ACC112 (cell line): ENCODE data around the gene FGGY.
"Not testable (repeated sequence)": the region's sequence is repeated elsewhere in the genome, so short reads cannot be mapped to it uniquely, and the experiment has no call there.

ENCODE experiments used
- H2AFZ ChIP-seq: fragments of 200-600 bp; sonication (generic); one replicate; pipeline ENCODE4 v1.6.0; 2017; ENCODE audit warnings: antibody characterized with exemption, low read length; ENCODE audit not compliant: unreplicated experiment
- H3K27ac ChIP-seq: fragments of 200-600 bp; sonication (generic); 2 replicates; pipeline ENCODE4 v1.5.1; 2014; ENCODE audit warnings: low read depth, mild to moderate bottlenecking, antibody characterized with exemption, low read length, moderate library complexity
- H3K27me3 ChIP-seq: fragments of 200-600 bp; sonication (generic); 2 replicates; pipeline ENCODE4 v1.6.1; 2014; ENCODE audit warnings: mild to moderate bottlenecking, antibody characterized with exemption, low read length, moderate library complexity, mixed read lengths; ENCODE audit not compliant: insufficient read depth
- H3K36me3 ChIP-seq: fragments of 200-600 bp; sonication (generic); 2 replicates; pipeline ENCODE4 v1.6.1; 2016; ENCODE audit warnings: mild to moderate bottlenecking, antibody characterized with exemption, low read length, moderate library complexity, mixed read lengths; ENCODE audit not compliant: insufficient read depth
- H3K4me1 ChIP-seq: fragments of 200-600 bp; sonication (generic); one replicate; pipeline ENCODE4 v1.6.1; 2016; ENCODE audit warnings: low read length, mixed read lengths; ENCODE audit not compliant: insufficient read depth, unreplicated experiment, control insufficient read depth
- H3K4me3 ChIP-seq: fragments of 200-600 bp; sonication (generic); 2 replicates; pipeline ENCODE4 v1.5.1; 2014; ENCODE audit warnings: mild to moderate bottlenecking, low read depth, low read length
- H3K79me2 ChIP-seq: fragments of 200-600 bp; sonication (generic); one replicate; pipeline ENCODE4 v1.6.0; 2016; ENCODE audit warnings: low read length; ENCODE audit not compliant: control insufficient read depth, unreplicated experiment, insufficient read depth

The FGGY gene

DNA sequence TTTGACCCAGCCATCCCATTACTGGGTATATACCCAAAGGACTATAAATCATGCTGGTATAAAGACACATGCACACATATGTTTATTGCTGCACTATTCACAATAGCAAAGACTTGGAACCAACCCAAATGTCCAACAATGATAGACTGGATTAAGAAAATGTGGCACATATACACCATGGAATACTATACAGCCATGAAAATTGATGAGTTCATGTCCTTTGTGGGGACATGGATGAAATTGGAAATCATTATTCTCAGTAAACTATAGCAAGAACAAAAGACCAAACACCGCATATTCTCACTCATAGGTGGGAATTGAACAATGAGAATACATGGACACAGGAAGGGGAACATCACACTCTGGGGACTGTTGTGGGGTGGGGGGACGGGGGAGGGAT is 295.5 kb downstream of the FGGY start:
- H3K79me2 ChIP-seq, H3K36me3 ChIP-seq, H3K27ac ChIP-seq, H3K27me3 ChIP-seq, H2AFZ ChIP-seq, H3K4me3 ChIP-seq: not testable (repeated sequence)
- H3K4me1 ChIP-seq, result peaks cover 13% of the 10 kb centered on the region

DNA sequence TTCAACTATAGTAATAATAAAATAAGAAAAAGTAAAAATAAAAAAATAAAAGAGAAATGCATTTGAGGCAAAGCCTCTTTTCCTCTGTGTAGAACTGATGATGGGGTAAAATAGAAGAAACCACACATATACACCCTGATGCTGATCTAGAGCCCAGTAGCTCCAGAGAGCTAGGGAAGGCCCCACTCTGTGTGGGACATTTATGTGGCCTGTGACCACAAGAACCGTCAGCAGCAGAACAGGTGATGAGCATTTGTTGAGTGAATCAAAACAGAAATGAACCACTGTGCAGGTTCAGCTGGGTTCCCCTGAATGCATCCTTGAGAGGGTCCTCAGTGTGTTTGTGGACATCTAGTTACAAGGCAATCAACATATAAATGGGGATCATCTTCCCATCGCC is 296.0 kb downstream of the FGGY start:
- Histone ChIP-seq H2AFZ (no peak overlapping the region), H3K79me2 (no peaks in the 10 kb centered on the region), H3K27me3 (no peaks in the 10 kb centered on the region), H3K27ac (no peak overlapping the region), H3K4me3 (no peak overlapping the region), H3K36me3 (no peaks in the 10 kb centered on the region), H3K4me1 (peaks cover 13% of the 10 kb centered on the region)

DNA sequence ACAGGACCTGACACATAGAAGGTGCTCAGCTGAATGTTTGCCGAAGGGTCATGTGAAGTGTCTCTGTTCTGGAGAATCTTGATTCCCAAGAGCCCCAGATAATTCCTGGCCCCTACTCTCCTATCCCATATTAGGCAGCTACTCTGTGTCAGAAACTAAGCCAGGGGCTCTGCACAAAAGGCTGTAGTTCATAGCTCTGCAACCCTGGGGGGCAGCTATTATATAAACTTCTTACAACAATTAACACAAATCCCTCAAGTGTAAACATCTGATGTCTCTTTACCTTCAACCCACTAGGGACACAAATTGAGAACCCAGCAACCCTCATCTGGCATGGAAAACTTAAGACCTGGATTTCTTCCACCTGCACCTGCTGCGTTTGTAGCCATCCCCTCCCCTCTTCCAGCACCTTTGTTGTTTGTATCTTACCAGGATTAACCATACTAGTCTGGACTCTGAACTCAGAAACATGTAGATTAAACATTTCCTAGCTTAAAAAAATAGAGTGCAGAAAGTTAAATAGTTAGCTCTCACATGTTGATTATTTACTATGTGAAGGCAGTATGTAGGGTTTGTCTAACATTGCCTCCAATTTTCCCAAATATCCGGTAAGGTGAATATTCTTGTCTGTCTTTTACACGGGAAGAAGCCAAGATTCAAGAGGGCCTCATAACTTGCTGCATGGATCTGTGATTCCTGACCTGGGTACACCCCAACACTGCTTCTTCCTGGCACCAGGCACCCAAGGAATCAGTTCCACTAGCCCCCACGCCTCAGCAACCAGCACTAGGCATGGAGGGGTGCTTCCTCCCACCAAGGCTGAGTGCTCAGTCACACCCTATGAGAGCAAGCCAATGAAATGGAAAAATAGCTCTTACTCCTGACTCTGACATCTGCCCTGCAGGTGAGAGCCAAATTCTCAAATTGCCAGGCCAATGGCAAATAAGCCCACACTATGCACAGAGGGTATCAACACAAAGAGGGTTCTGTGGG is 297.2 kb downstream of the FGGY start:
- Histone ChIP-seq H3K27me3 (no peaks in the 10 kb centered on the region), H3K27ac (no peak overlapping the region), H3K79me2 (no peaks in the 10 kb centered on the region), H3K4me1 (peaks cover 13% of the 10 kb centered on the region), H3K36me3 (no peaks in the 10 kb centered on the region), H2AFZ (no peak overlapping the region), H3K4me3 (no peak overlapping the region)

DNA sequence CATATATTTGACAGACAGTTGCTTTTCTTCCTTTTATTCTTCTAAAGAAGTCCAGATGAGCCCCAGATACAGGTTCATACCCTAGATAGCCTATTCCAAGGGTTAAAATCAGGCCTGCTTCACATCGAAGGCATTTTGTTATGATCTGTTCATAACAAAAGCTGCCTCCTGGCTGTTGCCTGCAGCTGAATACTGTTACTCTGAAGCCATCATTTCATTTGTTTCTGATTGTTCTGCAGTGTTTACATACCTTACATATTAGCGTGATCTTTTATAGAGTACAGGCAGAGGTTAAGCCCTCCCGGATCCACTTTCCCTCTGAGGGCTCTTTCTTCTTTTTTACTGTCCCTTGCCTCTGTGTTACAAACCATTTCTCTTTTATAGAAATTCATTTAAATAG is 298.9 kb downstream of the FGGY start:
- Histone ChIP-seq H3K36me3 (no peaks in the 10 kb centered on the region), H3K79me2 (no peaks in the 10 kb centered on the region), H2AFZ (peak overlapping the region; percentile 39), H3K27ac (peak overlapping the region; percentile 71), H3K4me3 (no peak overlapping the region), H3K4me1 (peaks cover 13% of the 10 kb centered on the region), H3K27me3 (no peaks in the 10 kb centered on the region)

DNA sequence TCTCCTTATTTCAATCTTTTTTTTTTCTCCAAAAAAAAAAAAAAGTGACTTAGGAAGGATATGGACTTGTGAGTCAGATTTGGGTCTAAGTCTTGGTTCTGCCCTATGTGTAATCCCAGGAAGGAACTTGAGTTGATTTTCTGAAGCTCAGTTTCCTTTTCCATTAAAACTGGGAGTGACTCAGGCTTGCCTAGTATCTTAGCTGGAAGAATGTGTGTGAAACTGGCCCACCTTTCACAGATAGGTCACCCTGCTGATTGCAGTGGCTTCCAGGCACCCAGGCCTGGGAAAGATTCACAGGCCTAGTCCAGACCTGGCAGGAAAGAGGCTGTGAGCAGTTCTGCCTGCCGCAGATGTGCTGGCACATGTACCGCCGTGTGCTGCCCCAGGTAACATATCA is 299.5 kb downstream of the FGGY start:
- Histone ChIP-seq H3K4me3 (no peak overlapping the region), H2AFZ (no peak overlapping the region), H3K36me3 (no peaks in the 10 kb centered on the region), H3K27ac (peak overlapping the region; percentile 71), H3K4me1 (peaks cover 13% of the 10 kb centered on the region), H3K27me3 (no peaks in the 10 kb centered on the region), H3K79me2 (no peaks in the 10 kb centered on the region)

DNA sequence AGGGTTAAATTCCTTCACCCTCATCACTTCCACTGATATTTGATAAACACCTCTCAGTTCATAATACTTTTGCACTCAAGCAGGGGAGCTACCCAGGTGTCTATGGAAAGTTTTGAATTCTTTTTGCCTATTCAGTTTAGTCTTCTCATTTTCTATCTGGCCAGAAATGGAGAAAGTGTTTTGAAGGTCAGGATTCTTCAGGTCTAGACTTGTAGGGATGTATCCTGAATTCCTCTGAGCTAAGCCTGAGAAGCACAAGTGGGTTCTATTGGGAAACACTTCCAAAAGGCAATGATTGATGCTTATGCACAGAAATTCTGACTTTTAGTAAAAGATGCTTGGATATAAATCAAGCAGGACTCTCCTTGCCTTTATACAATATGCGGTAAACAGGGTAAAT is 300.1 kb downstream of the FGGY start:
- H3K27ac ChIP-seq, result peak overlapping the region; percentile 71
- H3K36me3 ChIP-seq, result no peaks in the 10 kb centered on the region
- peaks cover 13% of the 10 kb centered on the region for H3K4me1 ChIP-seq
- H3K27me3 ChIP-seq, result no peaks in the 10 kb centered on the region
- H3K79me2 ChIP-seq, result no peaks in the 10 kb centered on the region
- no peak overlapping the region for H3K4me3 ChIP-seq
- H2AFZ ChIP-seq, result no peak overlapping the region

DNA sequence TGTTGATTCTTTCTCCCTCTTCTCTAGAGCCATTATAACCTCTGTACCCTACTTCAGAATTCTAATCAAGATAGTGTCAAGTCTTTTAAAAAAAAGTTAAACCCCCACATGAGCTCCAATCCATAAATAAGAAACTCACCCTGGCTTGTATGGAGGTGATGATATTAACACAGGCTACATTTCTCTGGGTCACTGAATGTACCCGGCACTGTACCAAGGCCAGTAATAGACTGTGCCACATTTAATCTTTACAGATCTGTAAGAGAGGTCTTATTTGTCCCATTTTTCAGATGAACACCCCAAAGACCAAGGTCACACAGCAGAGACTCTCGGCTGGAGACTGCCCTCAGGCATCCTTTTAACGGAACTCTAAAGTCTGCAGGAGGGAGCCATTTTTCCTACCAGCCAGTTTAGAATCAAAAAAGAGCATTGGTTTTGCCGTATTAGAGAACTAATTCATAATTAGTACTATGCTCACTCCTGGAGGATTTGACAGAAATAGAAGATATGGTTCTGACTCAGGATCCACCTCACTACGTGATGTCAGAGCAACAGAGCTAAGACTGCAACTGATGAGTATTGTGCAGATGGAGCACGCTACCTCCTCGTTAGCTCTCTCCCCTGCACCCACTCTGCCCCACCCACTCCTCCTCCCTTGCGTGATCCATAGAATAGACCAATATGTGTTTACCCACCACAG is 300.7 kb downstream of the FGGY start:
- H2AFZ ChIP-seq, result no peak overlapping the region
- H3K79me2 ChIP-seq, result no peaks in the 10 kb centered on the region
- H3K36me3 ChIP-seq, result no peaks in the 10 kb centered on the region
- H3K4me1 ChIP-seq, result peaks cover 13% of the 10 kb centered on the region
- no peaks in the 10 kb centered on the region for H3K27me3 ChIP-seq
- H3K27ac ChIP-seq, result no peak overlapping the region
- no peak overlapping the region for H3K4me3 ChIP-seq

DNA sequence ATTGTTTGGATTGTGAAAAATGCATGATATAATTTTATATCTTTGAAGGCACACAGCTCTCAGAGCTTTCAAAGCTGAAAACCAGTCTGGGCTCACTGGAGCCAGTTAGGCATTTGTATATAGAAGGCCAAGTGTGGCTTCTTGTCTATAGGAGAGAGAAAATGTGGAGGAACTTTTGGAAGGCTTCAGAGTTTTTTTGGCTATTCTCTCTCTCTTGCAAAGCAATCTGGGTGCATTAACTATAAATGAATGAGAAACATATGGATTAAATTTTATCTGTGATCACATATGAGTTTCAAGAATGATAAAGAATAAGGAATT is 301.2 kb downstream of the FGGY start:
- no peaks in the 10 kb centered on the region for H3K27me3 ChIP-seq
- H3K27ac ChIP-seq, result no peak overlapping the region
- H3K4me3 ChIP-seq, result no peak overlapping the region
- peaks cover 13% of the 10 kb centered on the region for H3K4me1 ChIP-seq
- no peaks in the 10 kb centered on the region for H3K36me3 ChIP-seq
- H2AFZ ChIP-seq, result no peak overlapping the region
- H3K79me2 ChIP-seq, result no peaks in the 10 kb centered on the region

DNA sequence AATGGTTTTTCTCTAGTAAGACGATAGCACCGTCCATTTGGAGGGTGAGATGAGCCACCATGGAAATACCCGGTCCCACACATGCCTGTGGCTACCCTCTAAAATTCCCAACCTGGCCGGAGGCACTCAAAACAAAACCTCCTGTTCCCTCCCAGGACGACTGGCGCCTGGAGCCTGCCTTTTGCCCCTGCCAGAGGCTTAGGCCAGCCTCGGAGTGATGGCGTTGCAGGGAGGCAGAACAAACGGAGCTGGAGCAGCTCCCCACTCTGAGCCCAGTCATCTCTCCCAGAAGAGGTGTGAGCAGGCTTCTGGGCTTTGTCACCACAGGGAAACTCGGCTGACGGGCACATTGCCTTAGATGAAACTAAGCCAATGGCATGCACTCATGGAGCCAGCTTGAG is 304.1 kb downstream of the FGGY start:
- Histone ChIP-seq H3K27me3 (no peaks in the 10 kb centered on the region), H3K79me2 (no peaks in the 10 kb centered on the region), H3K36me3 (no peaks in the 10 kb centered on the region), H2AFZ (no peak overlapping the region), H3K4me1 (peaks cover 7% of the 10 kb centered on the region), H3K4me3 (no peak overlapping the region), H3K27ac (no peak overlapping the region)

DNA sequence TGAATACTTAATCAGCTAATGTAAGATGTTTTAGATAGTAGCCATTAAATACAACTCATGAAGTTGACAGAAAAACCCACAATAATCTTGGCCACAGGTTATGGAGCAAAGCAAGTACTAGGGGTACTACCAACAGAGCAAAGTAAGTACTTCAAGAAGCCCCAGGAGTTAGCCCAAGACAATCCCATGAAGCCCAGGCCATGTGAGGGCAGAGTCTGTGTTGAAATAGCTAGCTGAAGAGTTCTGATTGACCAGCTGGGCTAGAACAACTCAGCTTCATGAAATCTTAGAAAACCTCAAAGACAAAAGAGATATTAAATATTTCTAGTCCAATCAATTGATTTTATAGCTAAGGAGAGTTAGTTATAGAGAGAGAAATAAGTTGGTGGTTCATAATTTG is 304.9 kb downstream of the FGGY start:
- Histone ChIP-seq H3K4me1 (no peaks in the 10 kb centered on the region), H3K27me3 (no peaks in the 10 kb centered on the region), H2AFZ (no peak overlapping the region), H3K79me2 (no peaks in the 10 kb centered on the region), H3K27ac (no peak overlapping the region), H3K4me3 (no peak overlapping the region), H3K36me3 (no peaks in the 10 kb centered on the region)

DNA sequence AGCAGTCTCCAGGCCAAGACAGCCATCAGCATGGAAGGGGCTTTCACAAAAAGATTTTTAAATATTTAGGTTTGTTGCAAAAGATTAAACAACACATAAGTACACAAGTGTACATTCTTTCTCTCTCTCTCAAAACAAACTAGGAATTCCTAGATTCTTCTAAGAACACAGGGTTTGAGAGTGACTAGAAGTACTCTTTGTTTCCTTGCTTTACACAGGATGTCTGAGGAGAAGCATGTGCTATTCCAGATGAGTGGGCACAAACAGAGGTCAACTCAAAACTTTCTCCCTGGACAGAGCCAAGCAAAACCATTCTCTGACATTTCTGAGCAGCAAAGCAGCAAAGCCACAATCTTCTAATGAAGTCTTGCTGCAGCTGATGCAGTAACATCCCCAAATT is 307.3 kb downstream of the FGGY start:
- H3K79me2 ChIP-seq, result no peaks in the 10 kb centered on the region
- no peak overlapping the region for H3K4me3 ChIP-seq
- H3K36me3 ChIP-seq, result no peaks in the 10 kb centered on the region
- no peaks in the 10 kb centered on the region for H3K27me3 ChIP-seq
- no peak overlapping the region for H2AFZ ChIP-seq
- no peak overlapping the region for H3K27ac ChIP-seq
- H3K4me1 ChIP-seq, result no peaks in the 10 kb centered on the region
